Kidney epithelial cell (primary cell): Measurements from ENCODE around the gene LOXHD1. TPM values are rescaled to one million over a fixed set of nuclear protein-coding genes. Genes with fewer than 3 reads are reported as not detected.

ENCODE experiments used
- DNase-seq: peaks from one replicate; pipeline ENCODE4 v3.0.0-alpha.2; 2010; ENCODE audit warnings: low read depth
- H3K27me3 ChIP-seq: 2 replicates; pipeline ENCODE4 v1.6.0; 2011; ENCODE audit warnings: low read length; ENCODE audit not compliant: control insufficient read depth, insufficient read depth
- H3K36me3 ChIP-seq: 2 replicates; pipeline ENCODE4 v1.5.1; 2011; ENCODE audit warnings: low read length; ENCODE audit not compliant: control insufficient read depth, insufficient read depth
- H3K4me3 ChIP-seq: 2 replicates; pipeline ENCODE4 v1.5.1; 2011; ENCODE audit warnings: low read depth, mild to moderate bottlenecking, control low read depth, low read length
- total RNA-seq: library from RNA; depleted of rRNA; stranded (reverse); fragments of >200 nt; gene quantifications from 2 replicates; pipeline ENCODE4 v1.2.3, GENCODE V29; 2015
- TF ChIP-seq, protein P1 (sequence below): IDR thresholded peaks from 2 replicates; pipeline ENCODE4 v1.5.1; 2011; ENCODE audit warnings: mild to moderate bottlenecking, moderate library complexity, low read length, control low read depth, inconsistent platforms; ENCODE audit not compliant: insufficient read depth, poor library complexity, severe bottlenecking

Gene LOXHD1
- total RNA-seq, 1 donor from 2014 or later, result 0.08 TPM

DNA sequence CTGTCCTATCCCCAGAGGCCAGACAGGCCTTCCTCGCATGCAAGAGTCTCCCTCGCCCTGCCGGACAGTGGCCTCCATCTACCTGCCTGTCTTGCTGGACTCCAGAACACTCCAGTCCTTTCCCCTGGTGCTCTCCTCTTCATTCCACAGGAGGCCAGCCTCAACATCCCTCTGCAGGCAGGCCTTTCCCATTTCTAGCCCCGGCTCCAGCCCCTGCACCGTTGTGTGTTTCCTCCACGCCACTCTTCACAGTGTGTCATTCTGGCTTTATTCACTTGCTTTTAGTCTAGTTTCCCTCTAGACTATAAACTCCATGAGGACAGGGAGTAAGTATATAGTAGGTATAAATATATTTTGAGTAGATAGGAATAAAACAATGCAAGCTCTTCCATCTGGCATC is 81.2 kb downstream of the LOXHD1 start:
- Histone ChIP-seq H3K27me3 (no peaks in the 10 kb centered on the region), H3K36me3 (no peaks in the 10 kb centered on the region), H3K4me3 (no peak overlapping the region)
- no peak for DNase-seq
- TF ChIP-seq, protein P1, sequence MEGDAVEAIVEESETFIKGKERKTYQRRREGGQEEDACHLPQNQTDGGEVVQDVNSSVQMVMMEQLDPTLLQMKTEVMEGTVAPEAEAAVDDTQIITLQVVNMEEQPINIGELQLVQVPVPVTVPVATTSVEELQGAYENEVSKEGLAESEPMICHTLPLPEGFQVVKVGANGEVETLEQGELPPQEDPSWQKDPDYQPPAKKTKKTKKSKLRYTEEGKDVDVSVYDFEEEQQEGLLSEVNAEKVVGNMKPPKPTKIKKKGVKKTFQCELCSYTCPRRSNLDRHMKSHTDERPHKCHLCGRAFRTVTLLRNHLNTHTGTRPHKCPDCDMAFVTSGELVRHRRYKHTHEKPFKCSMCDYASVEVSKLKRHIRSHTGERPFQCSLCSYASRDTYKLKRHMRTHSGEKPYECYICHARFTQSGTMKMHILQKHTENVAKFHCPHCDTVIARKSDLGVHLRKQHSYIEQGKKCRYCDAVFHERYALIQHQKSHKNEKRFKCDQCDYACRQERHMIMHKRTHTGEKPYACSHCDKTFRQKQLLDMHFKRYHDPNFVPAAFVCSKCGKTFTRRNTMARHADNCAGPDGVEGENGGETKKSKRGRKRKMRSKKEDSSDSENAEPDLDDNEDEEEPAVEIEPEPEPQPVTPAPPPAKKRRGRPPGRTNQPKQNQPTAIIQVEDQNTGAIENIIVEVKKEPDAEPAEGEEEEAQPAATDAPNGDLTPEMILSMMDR, result no peak

DNA sequence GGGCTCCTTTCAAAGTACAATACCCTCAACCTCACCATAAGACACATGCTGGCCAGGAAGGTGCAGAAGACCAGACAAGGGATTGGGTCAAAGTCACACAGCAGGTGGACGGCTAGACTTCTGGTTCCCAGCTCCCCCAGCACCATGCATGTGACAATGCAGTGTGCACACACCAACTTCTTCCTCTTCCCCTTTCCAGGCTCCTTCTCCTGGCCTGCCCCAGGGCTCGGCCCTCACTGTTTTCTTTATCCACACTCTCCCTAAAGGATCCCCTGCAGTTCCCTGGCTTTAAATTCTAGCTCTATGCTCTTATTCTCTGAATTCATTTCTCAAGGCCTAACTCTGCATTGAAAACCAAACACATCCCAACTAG is 82.3 kb downstream of the LOXHD1 start:
- H3K36me3 ChIP-seq, result no peaks in the 10 kb centered on the region
- DNase-seq, result no peak
- no peaks in the 10 kb centered on the region for H3K27me3 ChIP-seq
- TF ChIP-seq, protein P1, result no peak
- H3K4me3 ChIP-seq, result no peak overlapping the region

GRCh38 chr18:46574000-46574742 is 82.8 kb downstream of the LOXHD1 start:
- Histone ChIP-seq H3K4me3 (no peak overlapping the region), H3K36me3 (no peaks in the 10 kb centered on the region), H3K27me3 (no peaks in the 10 kb centered on the region)
- DNase-seq, result no peak
- TF ChIP-seq, protein P1, result no peak

GRCh38 chr18:46573156-46573555 is 83.9 kb downstream of the LOXHD1 start:
- DNase-seq, result no peak
- H3K4me3 ChIP-seq, result no peak overlapping the region
- H3K36me3 ChIP-seq, result no peaks in the 10 kb centered on the region
- TF ChIP-seq, protein P1, result no peak
- no peaks in the 10 kb centered on the region for H3K27me3 ChIP-seq

DNA sequence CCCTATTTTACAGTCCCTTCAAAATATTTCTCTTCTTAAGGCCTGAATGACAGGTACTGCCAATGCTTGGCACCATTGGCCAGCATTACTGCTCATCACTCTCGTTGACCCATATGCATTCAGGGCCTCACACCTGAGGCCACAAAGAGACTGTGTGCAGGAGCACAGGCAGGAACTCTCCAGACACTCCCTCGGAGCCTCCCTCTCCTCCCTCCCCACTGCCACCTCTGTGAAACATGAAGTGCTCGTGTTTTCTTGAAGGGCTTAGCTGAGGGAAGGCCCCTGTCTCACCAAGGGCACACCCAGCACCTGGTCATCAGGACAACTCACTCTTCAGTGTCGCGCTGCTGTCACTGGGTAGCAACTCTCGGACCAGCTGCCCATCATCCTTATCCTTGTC is 85.3 kb downstream of the LOXHD1 start:
- TF ChIP-seq, protein P1, result no peak
- no peaks in the 10 kb centered on the region for H3K36me3 ChIP-seq
- H3K27me3 ChIP-seq, result no peaks in the 10 kb centered on the region
- no peak for DNase-seq
- no peak overlapping the region for H3K4me3 ChIP-seq

DNA sequence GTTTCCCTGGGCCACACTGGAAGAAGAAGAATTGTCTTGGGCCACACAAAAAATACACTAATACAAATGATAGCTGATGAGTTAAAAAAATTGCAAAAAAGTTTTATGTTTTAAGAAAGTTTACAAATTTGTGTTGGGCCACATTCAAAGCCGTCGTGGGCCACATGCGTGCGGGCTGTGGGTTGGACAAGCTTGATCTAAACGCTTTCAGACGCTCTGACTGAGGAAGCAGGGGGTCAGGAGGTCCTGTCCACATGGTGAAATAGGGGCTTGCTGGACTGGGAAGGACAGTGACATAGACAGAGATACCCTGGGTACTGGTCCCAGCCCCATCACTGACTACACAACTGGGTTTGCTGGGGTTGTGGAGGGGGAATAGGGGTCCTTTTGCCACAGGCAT is 86.4 kb downstream of the LOXHD1 start:
- no peak overlapping the region for H3K4me3 ChIP-seq
- TF ChIP-seq, protein P1, result no peak
- no peak for DNase-seq

More for the DNA sequence above, 86.4 kb downstream of the LOXHD1 start:
- Histone ChIP-seq H3K27me3 (no peaks in the 10 kb centered on the region), H3K36me3 (no peaks in the 10 kb centered on the region)
